ENCODE results near the gene APOD.
"Not testable (repeated sequence)": the region's sequence is repeated elsewhere in the genome, so short reads cannot be mapped to it uniquely, and the experiment has no call there.

- TF ChIP-seq, protein P1, sequence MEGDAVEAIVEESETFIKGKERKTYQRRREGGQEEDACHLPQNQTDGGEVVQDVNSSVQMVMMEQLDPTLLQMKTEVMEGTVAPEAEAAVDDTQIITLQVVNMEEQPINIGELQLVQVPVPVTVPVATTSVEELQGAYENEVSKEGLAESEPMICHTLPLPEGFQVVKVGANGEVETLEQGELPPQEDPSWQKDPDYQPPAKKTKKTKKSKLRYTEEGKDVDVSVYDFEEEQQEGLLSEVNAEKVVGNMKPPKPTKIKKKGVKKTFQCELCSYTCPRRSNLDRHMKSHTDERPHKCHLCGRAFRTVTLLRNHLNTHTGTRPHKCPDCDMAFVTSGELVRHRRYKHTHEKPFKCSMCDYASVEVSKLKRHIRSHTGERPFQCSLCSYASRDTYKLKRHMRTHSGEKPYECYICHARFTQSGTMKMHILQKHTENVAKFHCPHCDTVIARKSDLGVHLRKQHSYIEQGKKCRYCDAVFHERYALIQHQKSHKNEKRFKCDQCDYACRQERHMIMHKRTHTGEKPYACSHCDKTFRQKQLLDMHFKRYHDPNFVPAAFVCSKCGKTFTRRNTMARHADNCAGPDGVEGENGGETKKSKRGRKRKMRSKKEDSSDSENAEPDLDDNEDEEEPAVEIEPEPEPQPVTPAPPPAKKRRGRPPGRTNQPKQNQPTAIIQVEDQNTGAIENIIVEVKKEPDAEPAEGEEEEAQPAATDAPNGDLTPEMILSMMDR (IDR thresholded peaks at IDR 0.05), result not testable (repeated sequence)
- TF ChIP-seq POLR2AphosphoS5, POLR2A, EP300 (IDR thresholded peaks at IDR 0.05): not testable (repeated sequence)
These were observed 41.1 kb upstream of the APOD start for GRCh38 chr3:195624603-195625560.
